Mesendoderm (in vitro differentiated cells): ENCODE results near the gene KCNJ6.

Experiments used
- DNase-seq: peaks from one replicate; pipeline ENCODE4 v3.0.0; 2013
- H2AK5ac ChIP-seq: 2 replicates; pipeline ENCODE4 v1.6.1; 2013; ENCODE audit warnings: low read length, inconsistent platforms
- H2BK120ac ChIP-seq: 2 replicates; pipeline ENCODE4 v1.6.1; 2013; ENCODE audit warnings: low read depth, mild to moderate bottlenecking, low read length, moderate library complexity, mixed read lengths
- H2BK15ac ChIP-seq: replicated peaks from 2 replicates; pipeline ENCODE4 v1.6.1; 2013; ENCODE audit warnings: low read depth, mild to moderate bottlenecking, moderate library complexity
- H2BK5ac ChIP-seq: 2 replicates; pipeline ENCODE4 v1.6.1; 2013; ENCODE audit warnings: low read length, inconsistent platforms
- H3K18ac ChIP-seq: 2 replicates; pipeline ENCODE4 v1.6.1; 2013; ENCODE audit warnings: mild to moderate bottlenecking, low read length, mixed read lengths
- H3K23ac ChIP-seq: one replicate; pipeline ENCODE4 v1.6.1; 2013; ENCODE audit warnings: low read length
- H3K27ac ChIP-seq: 2 replicates; pipeline ENCODE4 v1.5.1; 2013; ENCODE audit warnings: low read depth, mild to moderate bottlenecking, inconsistent platforms, low read length, moderate library complexity
- H3K27me3 ChIP-seq: 2 replicates; pipeline ENCODE4 v1.6.1; 2013; ENCODE audit warnings: low read length, control low read depth, mild to moderate bottlenecking, inconsistent platforms; ENCODE audit not compliant: insufficient read depth, poor library complexity
- H3K36me3 ChIP-seq: 2 replicates; pipeline ENCODE4 v1.6.1; 2013; ENCODE audit warnings: low read length, inconsistent platforms; ENCODE audit not compliant: control insufficient read depth, insufficient read depth
- H3K4ac ChIP-seq: one replicate; pipeline ENCODE4 v1.6.1; 2013; ENCODE audit warnings: low read depth, mild to moderate bottlenecking, low read length, moderate library complexity
- H3K4me1 ChIP-seq: 2 replicates; pipeline ENCODE4 v1.6.1; 2013; ENCODE audit warnings: low read depth, low read length, inconsistent platforms; ENCODE audit not compliant: control insufficient read depth
- H3K4me2 ChIP-seq: 2 replicates; pipeline ENCODE4 v1.6.1; 2013; ENCODE audit warnings: low read length
- H3K4me3 ChIP-seq: 2 replicates; pipeline ENCODE4 v1.5.1; 2013; ENCODE audit warnings: mild to moderate bottlenecking, low read length
- H3K56ac ChIP-seq: one replicate; pipeline ENCODE4 v1.6.1; 2013; ENCODE audit warnings: low read length
- H3K79me1 ChIP-seq: 2 replicates; pipeline ENCODE4 v1.6.1; 2013; ENCODE audit warnings: low read length, inconsistent platforms
- H3K79me2 ChIP-seq: 2 replicates; pipeline ENCODE4 v1.6.1; 2013; ENCODE audit warnings: mild to moderate bottlenecking, low read length; ENCODE audit not compliant: control insufficient read depth, insufficient read depth
- H3K9ac ChIP-seq: 2 replicates; pipeline ENCODE4 v1.6.1; 2013; ENCODE audit warnings: low read length, inconsistent platforms
- H4K5ac ChIP-seq: one replicate; pipeline ENCODE4 v1.6.1; 2013; ENCODE audit warnings: low read length
- H4K8ac ChIP-seq: one replicate; pipeline ENCODE4 v1.6.1; 2013; ENCODE audit warnings: low read depth, mild to moderate bottlenecking, control low read depth, low read length, moderate library complexity
- WGBS: extraction: QIAGEN DNeasy Blood & Tissue Kit; methylation state at CpG from one replicate; pipeline ENCODE4 v1.1.7; 2013; ENCODE audit warnings: low lambda C conversion rate, missing lambda C conversion rate; ENCODE audit not compliant: insufficient coverage; ENCODE audit errors: extremely low coverage; 5-methylcytosine and 5-hydroxymethylcytosine counted together

KCNJ6 gene

DNA sequence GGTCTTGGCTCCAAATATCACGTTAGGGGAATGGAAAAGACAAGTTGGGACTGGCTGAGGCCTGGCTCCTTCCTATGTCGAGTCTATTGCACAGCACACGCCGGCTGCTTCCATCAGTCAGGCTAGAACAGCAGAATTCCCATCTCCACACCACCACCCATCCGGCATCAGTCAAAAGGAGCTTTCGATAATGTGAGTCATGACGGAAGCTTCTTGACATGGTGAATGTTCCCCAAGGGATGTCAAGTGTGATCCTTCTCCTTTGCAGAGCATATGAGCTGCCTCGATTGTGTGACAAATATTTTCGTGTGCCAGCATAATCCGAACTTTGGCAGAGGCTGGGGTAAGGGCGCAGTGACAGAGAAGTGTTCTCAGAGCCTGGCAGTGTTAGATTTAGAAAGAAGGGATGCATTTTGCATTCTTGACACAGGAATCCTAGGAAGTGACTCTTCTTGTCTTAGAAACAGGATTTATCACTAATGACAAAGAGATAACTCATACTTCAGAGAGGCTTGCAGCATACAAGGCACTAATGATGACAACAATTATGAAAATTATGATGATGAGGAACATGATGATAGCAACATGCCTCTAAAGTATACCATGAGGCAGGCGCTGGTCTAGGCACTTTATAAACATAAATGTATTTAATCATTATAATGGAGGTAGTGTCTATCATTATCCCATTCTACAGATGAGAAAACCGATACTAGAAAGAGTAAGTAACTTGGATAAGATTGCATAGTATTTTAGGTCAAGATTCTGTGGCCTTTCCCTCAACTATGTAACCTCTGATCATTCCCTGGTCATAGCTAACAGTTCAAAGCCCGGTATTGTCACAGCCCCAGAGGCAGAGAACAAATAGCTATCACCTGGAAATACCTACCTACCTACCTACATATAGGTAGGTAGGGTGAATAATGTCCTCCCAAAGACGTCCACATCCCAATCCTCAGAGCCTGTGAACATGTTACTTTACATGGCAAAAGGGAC is 135.0 kb downstream of the KCNJ6 start:
- H3K27me3 ChIP-seq, result no peaks in the 10 kb centered on the region
- H3K4me3 ChIP-seq, result no peak overlapping the region
- no peak overlapping the region for H3K9ac ChIP-seq
- no CpG with 5 or more reads among the region's 15 CpGs for WGBS
- no peak overlapping the region for H2AK5ac ChIP-seq
- H3K4me1 ChIP-seq, result no peaks in the 10 kb centered on the region
- no peak overlapping the region for H3K18ac ChIP-seq
- H3K4ac ChIP-seq, result no peak overlapping the region
- H2BK15ac ChIP-seq, result no peak overlapping the region
- H3K36me3 ChIP-seq, result no peaks in the 10 kb centered on the region
- no peak overlapping the region for H3K4me2 ChIP-seq
- no peak overlapping the region for H2BK5ac ChIP-seq
- no peak overlapping the region for H3K23ac ChIP-seq
- H2BK120ac ChIP-seq, result no peak overlapping the region
- no peak for DNase-seq
- no peaks in the 10 kb centered on the region for H3K79me1 ChIP-seq
- H4K8ac ChIP-seq, result no peak overlapping the region
- H3K56ac ChIP-seq, result no peak overlapping the region
- no peaks in the 10 kb centered on the region for H3K79me2 ChIP-seq
- H3K27ac ChIP-seq, result no peak overlapping the region
- no peak overlapping the region for H4K5ac ChIP-seq

DNA sequence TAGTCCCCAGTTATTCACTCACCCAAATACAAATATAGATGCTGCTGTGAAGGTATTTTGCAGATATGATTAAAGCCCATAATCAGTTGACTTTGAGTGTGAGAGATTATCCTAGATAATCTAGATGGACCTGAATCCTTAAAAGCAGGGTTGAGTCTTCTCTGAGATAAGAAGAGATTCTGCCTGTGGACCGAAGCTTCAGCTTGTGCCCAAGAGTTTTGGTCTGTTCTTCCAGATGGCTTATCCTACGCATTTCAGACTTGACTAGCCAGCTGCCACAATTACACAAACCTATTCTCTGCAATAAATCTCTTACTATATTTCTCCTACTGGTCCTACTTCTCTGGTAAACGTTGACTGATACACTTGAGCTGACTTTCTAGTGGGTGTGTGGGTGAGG is 145.1 kb downstream of the KCNJ6 start:
- Histone ChIP-seq H3K79me2 (no peaks in the 10 kb centered on the region), H3K27ac (no peak overlapping the region), H3K56ac (no peak overlapping the region), H3K9ac (no peak overlapping the region), H3K27me3 (no peaks in the 10 kb centered on the region), H3K4ac (no peak overlapping the region), H4K5ac (no peak overlapping the region), H3K23ac (no peak overlapping the region), H2BK120ac (no peak overlapping the region), H3K79me1 (no peaks in the 10 kb centered on the region), H2BK15ac (no peak overlapping the region), H2AK5ac (no peak overlapping the region), H3K4me2 (no peak overlapping the region), H4K8ac (no peak overlapping the region), H3K18ac (no peak overlapping the region), H3K36me3 (no peaks in the 10 kb centered on the region), H3K4me3 (no peak overlapping the region), H2BK5ac (no peak overlapping the region), H3K4me1 (no peaks in the 10 kb centered on the region)
- DNase-seq, result peak; percentile 37
- no CpG with 5 or more reads among the region's 3 CpGs for WGBS

DNA sequence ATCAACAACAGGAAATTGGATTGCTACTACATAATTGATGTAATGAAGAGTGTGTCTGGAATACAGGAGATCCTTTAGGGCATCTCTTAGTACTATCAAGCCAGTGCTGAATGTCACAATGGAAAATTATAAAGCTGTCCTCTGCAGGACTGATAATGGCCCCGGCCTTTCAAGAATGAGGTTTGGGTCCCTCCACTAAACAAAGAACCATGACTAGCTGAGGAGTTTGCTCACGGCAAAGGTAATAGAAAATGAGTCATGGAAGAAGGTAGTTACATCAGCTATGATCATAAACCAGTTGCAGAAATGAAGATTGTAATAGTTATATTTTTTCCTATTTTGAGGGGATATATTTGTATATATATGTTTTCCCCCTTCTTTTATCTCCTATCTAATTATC is 145.8 kb downstream of the KCNJ6 start:
- no peak overlapping the region for H3K4me3 ChIP-seq
- H2AK5ac ChIP-seq, result no peak overlapping the region
- H3K56ac ChIP-seq, result no peak overlapping the region
- no peak overlapping the region for H3K18ac ChIP-seq
- no peaks in the 10 kb centered on the region for H3K79me1 ChIP-seq
- H2BK5ac ChIP-seq, result no peak overlapping the region
- WGBS, result no CpG with 5 or more reads among the region's 2 CpGs
- H3K27ac ChIP-seq, result no peak overlapping the region
- H3K79me2 ChIP-seq, result no peaks in the 10 kb centered on the region
- DNase-seq, result peak; percentile 17
- no peak overlapping the region for H2BK15ac ChIP-seq
- no peak overlapping the region for H2BK120ac ChIP-seq
- no peaks in the 10 kb centered on the region for H3K27me3 ChIP-seq
- no peak overlapping the region for H4K8ac ChIP-seq
- H3K9ac ChIP-seq, result no peak overlapping the region
- no peak overlapping the region for H3K23ac ChIP-seq
- no peaks in the 10 kb centered on the region for H3K36me3 ChIP-seq
- no peaks in the 10 kb centered on the region for H3K4me1 ChIP-seq
- H3K4me2 ChIP-seq, result no peak overlapping the region
- no peak overlapping the region for H4K5ac ChIP-seq
- no peak overlapping the region for H3K4ac ChIP-seq

DNA sequence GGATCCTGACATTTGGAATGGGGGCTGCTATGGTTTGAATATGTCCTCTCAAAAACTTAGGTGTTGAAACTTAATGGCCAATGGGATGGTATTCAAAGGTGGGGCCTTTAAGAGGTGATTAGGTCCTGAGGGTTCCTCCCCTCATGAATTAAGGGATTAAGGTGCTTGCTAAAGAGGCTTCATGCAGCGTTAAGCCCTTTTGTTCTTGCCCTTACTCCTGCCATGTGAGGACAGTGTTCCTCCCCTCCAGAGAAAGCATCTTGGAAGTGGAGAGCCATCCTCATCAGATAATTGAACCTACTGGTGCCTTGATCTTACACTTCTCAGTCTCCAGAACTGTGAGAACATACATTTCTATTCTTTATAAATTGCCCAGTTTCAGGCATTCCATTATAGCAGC is 146.6 kb downstream of the KCNJ6 start:
- H3K36me3 ChIP-seq, result no peaks in the 10 kb centered on the region
- H3K9ac ChIP-seq, result no peak overlapping the region
- no peak overlapping the region for H4K5ac ChIP-seq
- WGBS, result no CpG with 5 or more reads among the region's 1 CpG
- no peaks in the 10 kb centered on the region for H3K79me1 ChIP-seq
- no peak overlapping the region for H2BK5ac ChIP-seq
- no peak overlapping the region for H2AK5ac ChIP-seq
- H3K23ac ChIP-seq, result no peak overlapping the region
- H3K27me3 ChIP-seq, result no peaks in the 10 kb centered on the region
- H3K56ac ChIP-seq, result no peak overlapping the region
- no peak overlapping the region for H4K8ac ChIP-seq
- H2BK120ac ChIP-seq, result no peak overlapping the region
- no peak overlapping the region for H3K18ac ChIP-seq
- no peaks in the 10 kb centered on the region for H3K4me1 ChIP-seq
- no peak overlapping the region for H3K4me2 ChIP-seq
- H3K4me3 ChIP-seq, result no peak overlapping the region
- no peak overlapping the region for H3K4ac ChIP-seq
- H3K27ac ChIP-seq, result no peak overlapping the region
- no peak overlapping the region for H2BK15ac ChIP-seq
- no peaks in the 10 kb centered on the region for H3K79me2 ChIP-seq
- peak; percentile 56 for DNase-seq

DNA sequence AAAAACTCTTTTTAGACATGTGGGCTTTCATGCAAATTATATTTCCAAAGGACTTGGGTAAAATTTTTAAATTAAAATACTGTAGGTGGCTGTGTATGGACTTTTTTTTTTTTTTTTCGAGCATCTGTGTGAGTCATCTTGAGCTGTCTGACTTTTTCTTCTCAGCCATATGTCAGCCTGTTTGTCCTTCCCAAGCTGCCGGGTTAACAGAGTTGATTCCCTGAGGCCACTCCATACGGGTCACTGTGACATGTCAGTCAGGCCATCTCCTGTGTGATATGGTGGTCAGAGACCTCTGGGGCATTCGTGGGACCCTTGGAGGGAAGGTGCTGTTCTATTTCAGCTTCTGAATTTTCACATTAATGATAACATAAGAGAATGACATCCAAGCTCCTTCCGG is 148.3 kb downstream of the KCNJ6 start:
- no peak overlapping the region for H3K27ac ChIP-seq
- H3K23ac ChIP-seq, result no peak overlapping the region
- no peak overlapping the region for H3K4me3 ChIP-seq
- H4K8ac ChIP-seq, result no peak overlapping the region
- H3K27me3 ChIP-seq, result no peaks in the 10 kb centered on the region
- no peaks in the 10 kb centered on the region for H3K79me1 ChIP-seq
- no peak overlapping the region for H4K5ac ChIP-seq
- no peak overlapping the region for H3K56ac ChIP-seq
- no peaks in the 10 kb centered on the region for H3K79me2 ChIP-seq
- H2BK5ac ChIP-seq, result no peak overlapping the region
- DNase-seq, result no peak
- H3K18ac ChIP-seq, result no peak overlapping the region
- no peak overlapping the region for H2AK5ac ChIP-seq
- H3K9ac ChIP-seq, result no peak overlapping the region
- no peak overlapping the region for H3K4me2 ChIP-seq
- H3K4me1 ChIP-seq, result no peaks in the 10 kb centered on the region
- no peak overlapping the region for H2BK15ac ChIP-seq
- H2BK120ac ChIP-seq, result no peak overlapping the region
- no peaks in the 10 kb centered on the region for H3K36me3 ChIP-seq
- no peak overlapping the region for H3K4ac ChIP-seq
- WGBS, result no CpG with 5 or more reads among the region's 5 CpGs
